ENCODE measurements around the gene MRPL41. TPM values are rescaled to one million over a fixed set of nuclear protein-coding genes. Genes with fewer than 3 reads are reported as not detected.

Gene MRPL41
- 39.5 to 86.1 TPM (median 78.7 TPM) in 5 replicates for total RNA-seq (2022; extraction: Qiagen RNA extraction; ENCODE audit: low read depth)

DNA sequence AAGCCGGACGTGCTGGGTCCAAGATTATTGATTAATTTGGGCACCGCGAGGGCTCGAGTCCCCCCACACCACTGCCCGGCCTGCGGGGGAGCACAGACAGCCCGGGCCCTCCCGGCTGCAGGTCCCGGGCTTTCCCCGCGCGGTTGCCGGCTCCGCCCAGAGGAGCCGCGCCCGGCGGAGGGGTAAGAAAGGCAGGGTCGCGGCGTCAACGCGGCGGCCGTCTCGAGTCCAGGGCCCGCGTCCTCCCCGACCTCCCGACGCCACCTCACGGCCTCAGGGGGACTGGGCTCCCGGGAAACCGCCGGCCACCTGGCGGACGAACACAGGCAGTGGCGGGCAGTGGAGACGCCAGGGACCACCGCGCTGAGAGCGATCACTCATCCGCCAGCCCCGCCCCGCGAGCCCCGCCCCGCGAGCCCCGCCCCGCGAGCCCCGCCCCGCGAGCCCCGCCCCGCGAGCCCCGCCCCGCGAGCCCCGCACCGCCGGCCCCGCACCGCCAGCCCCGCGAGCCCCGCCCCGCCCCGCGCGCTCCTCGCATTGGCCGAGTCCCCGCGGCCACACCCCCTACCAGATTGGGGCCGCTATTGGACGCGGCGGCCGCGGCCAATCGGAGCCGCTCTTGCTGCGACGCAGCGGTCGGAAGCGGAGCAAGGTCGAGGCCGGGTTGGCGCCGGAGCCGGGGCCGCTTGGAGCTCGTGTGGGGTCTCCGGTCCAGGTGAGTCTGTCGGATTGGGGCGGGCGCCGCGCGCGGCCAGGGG lies at the start of gene MRPL41:
Gene MRPL41, plus strand, starts transcription at position 616 of the 758 bp plus-strand sequence. CDS start 203 bp downstream, outside the sequence.

DNA sequence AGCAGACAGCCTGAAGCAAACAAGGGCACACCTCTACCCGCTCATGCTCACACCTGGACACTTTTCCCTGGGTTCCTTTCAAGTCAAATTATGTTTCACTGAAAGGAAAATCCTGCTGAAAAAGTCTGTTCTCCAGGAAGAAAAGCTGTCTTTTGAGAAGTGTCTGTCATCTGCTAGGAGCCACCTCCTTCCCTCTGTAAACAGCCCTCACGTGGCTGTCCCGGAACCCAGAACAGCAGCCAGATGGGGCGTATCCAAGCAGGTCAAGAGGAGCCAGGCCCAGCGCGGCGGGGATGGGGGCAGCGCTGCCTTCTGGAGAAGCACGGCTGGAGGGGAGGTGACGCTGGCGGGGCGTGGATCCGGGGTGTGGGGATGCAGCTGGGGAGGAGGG lies 1.5 kb upstream of the MRPL41 start, which contains the start of gene PNPLA7:
Gene PNPLA7, minus strand, starts transcription at position 172 of the 391 bp plus-strand sequence. CDS start 205 bp downstream, outside the sequence.

DNA sequence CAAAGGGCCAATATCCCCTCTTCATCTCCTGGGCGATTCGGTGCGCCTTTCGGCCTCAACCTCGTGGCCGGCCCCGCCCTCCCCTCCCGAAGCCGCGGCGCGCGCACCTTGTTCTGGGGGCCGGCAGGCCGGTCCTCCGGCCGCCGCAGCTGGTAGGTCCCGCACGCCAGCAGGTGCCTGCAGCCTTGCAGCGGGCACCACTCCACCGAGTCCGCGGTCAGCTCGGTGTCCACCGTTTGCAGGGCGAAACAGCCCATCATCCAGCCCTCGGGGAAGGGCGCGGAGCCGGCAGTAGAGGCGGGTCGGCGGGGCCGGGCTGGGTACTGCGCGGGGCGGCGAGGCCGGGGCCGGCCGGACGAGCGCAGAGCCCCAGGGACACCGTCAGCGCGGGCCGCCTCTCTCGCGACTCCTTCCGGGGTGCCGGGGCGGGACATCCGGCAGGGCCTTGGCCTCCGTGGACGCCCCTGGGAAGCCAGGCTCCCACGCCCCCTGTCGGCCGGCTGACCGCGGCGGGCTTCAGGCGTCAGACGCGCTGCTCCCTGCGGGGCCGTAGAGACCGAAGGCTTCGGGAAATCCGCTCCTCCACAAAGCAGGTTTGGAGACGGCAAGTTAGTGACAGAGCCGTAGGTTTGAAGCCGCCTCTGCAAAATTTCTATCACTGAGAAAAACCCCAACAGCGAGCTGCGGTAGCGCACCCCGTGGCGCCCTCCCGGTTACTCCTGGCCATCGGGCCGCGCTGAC lies 27.0 kb downstream of the MRPL41 start, which contains the start of gene DPH7:
Gene DPH7, minus strand, starts transcription at position 408 of the 741 bp plus-strand sequence. Its CDS starts 148 bp downstream, at position 260.

DNA sequence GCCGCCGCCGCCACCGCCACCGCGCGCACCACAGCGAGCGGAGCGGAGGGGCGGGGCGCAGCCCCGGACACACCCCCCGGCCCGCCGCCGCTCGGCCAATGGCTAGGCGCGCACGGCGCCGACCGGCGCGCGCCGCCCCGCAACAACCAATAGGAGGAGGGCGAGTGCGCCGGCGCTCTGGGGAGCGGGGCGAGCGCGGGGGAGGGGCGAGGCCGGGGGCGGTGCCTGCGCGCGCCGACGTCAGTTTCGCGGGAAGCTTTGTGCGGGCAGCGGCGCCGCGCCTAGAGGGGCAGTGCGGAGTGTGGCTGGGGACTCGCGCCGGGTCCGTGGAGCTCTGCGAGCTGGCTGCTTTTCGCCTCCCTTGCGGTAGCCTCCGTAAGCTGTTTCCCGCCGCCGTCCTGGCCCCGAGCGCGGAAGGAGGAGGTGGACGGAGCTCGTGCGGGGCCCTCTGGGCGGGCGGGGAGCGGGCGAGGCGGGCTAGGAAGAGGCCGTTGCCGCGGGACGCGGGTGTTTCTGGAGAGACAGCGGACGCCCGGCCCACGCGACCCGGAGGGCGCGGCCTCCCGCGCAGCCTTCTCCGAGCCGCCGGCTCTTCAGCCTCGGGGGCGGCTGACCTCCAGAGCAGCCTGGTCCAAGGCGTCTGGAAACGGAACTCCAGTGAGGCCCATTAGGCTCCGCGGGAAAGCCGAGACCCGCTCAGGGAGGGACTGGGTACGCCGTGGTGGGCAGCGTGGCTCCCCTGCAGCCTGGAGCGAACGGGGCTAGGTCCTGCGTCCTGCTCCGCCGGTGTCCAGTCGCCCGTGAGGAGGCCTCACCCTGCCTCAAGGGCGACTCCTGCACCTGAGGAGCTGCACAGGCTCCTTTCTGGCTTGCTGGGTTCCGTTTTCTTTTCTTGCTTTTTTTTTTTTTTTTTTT lies 39.0 kb downstream of the MRPL41 start, which contains the start of gene ZMYND19:
Gene ZMYND19, minus strand, starts transcription at position 44 of the 915 bp plus-strand sequence. CDS start 249 bp downstream, outside the sequence.

Other genes with a start within 250 kb of the MRPL41 start
- 3.5 to 5.6 TPM (median 5.4 TPM) in 5 replicates for gene NRARP, start 249.6 kb upstream of the MRPL41 start, total RNA-seq (2022; extraction: Qiagen RNA extraction; ENCODE audit: low read depth)
- 5.5 to 6.9 TPM (median 6.3 TPM) in 5 replicates for gene EXD3, start 128.7 kb upstream of the MRPL41 start, total RNA-seq (2022; extraction: Qiagen RNA extraction; ENCODE audit: low read depth)
- gene NOXA1, start 128.5 kb upstream of the MRPL41 start, total RNA-seq (2022; extraction: Qiagen RNA extraction; ENCODE audit: low read depth), result 0.66 to 1.7 TPM (median 1.4 TPM) in 5 replicates
- 0.13 to 0.40 TPM (median 0.24 TPM) in 5 replicates for gene ENTPD8, start 110.5 kb upstream of the MRPL41 start, total RNA-seq (2022; extraction: Qiagen RNA extraction; ENCODE audit: low read depth)
- gene NSMF, start 92.5 kb upstream of the MRPL41 start, total RNA-seq (2022; extraction: Qiagen RNA extraction; ENCODE audit: low read depth), result 30.8 to 44.9 TPM (median 41.4 TPM) in 5 replicates
- gene PNPLA7, start 1.5 kb upstream of the MRPL41 start, total RNA-seq (2022; extraction: Qiagen RNA extraction; ENCODE audit: low read depth), result 0.63 to 1.2 TPM (median 0.83 TPM) in 5 replicates
- gene DPH7, start 27.0 kb downstream of the MRPL41 start, total RNA-seq (2022; extraction: Qiagen RNA extraction; ENCODE audit: low read depth), result 24.3 to 29.5 TPM (median 27.4 TPM) in 5 replicates
- 39.3 to 55.6 TPM (median 51.0 TPM) in 5 replicates for gene ZMYND19, start 38.6 kb downstream of the MRPL41 start, total RNA-seq (2022; extraction: Qiagen RNA extraction; ENCODE audit: low read depth)
- gene ARRDC1, start 53.8 kb downstream of the MRPL41 start, total RNA-seq (2022; extraction: Qiagen RNA extraction; ENCODE audit: low read depth), result 20.8 to 29.0 TPM (median 24.6 TPM) in 5 replicates
- gene EHMT1, start 67.1 kb downstream of the MRPL41 start, total RNA-seq (2022; extraction: Qiagen RNA extraction; ENCODE audit: low read depth), result 34.9 to 47.4 TPM (median 43.7 TPM) in 5 replicates

Measured in A549 treated with DMSO at 1 μM for 4 hours (cell line).